HCT116 (cell line): ENCODE measurements around the gene DGKB. TPM values are rescaled to one million over a fixed set of nuclear protein-coding genes. Genes with fewer than 3 reads are reported as not detected.

ENCODE experiments used
- ATAC-seq: fragments of 200-7000 bp; cut with Tn5 transposase; 2 replicates; pipeline ENCODE4 v1.9.1; 2020; ENCODE audit warnings: mild to moderate bottlenecking, moderate library complexity
- BruUV-seq: library from RNA; stranded (reverse); fragments of 400-500 nt; replicated peaks from 2 replicates; lab custom pipeline; 2021; lab: Mats Ljungman, UMichigan
- CTCF ChIA-PET: fragments of 300-600 bp; sonication (Branson Sonifier 250); formaldehyde crosslinking; loops from one replicate; lab custom pipeline; 2021; ENCODE audit warnings: antibody characterized with exemption; lab: Charles Lee
- POLR2A ChIA-PET: fragments of 300-600, 350-600 bp; sonication (Branson Sonifier 250); formaldehyde crosslinking; loops from one replicate; lab custom pipeline; 2021; ENCODE audit warnings: antibody characterized with exemption; lab: Charles Lee
- RAD21 ChIA-PET, 2 experiments: fragments of 300-600 bp; sonication (Branson Sonifier 250); formaldehyde crosslinking; loops; one replicate each; lab custom pipeline; 2023; ENCODE audit warnings: low total read pairs in 2 of 2; ENCODE audit not compliant: uncharacterized antibody in 2 of 2, unreplicated experiment in 2 of 2, low non-redundant PET in 1 of 2; lab: Charles Lee
- DNase-seq: peaks from one replicate; pipeline ENCODE4 v3.0.0-alpha.2; 2010; ENCODE audit warnings: low read depth, low spot score
- H2AFZ ChIP-seq: fragments of 200-600 bp; shearing (Covaris generic), sonication (generic); 2 replicates; pipeline ENCODE4 v1.6.1; 2017; ENCODE audit warnings: low read depth, mixed run types, mixed read lengths, antibody characterized with exemption, low read length; ENCODE audit not compliant: poor library complexity, severe bottlenecking
- H3K27ac ChIP-seq: 2 replicates; pipeline ENCODE4 v1.5.1; 2012; ENCODE audit warnings: low read depth, low read length
- H3K27me3 ChIP-seq: fragments of 200-600 bp; sonication (generic); 2 replicates; pipeline ENCODE4 v1.6.1; 2016; ENCODE audit warnings: mixed run types, low read length, mixed read lengths; ENCODE audit not compliant: insufficient read depth
- H3K36me3 ChIP-seq, 2 experiments: fragments of 200-500 bp in 1 of 2; fragments of 200-600 bp in 1 of 2; sonication (Bioruptor generic) in 1 of 2; sonication (generic) in 1 of 2; 2 replicates each; pipeline versions ENCODE4 v1.5.1 to v1.6.1; 2014 to 2016; ENCODE audit warnings: low read length in 2 of 2, inconsistent platforms in 1 of 2, mixed read lengths in 1 of 2, mixed run types in 1 of 2; ENCODE audit not compliant: insufficient read depth in 2 of 2, control insufficient read depth in 1 of 2
- H3K4me1 ChIP-seq, 2 experiments: fragments of 200-600 bp in 1 of 2; sonication (generic) in 1 of 2; 2 replicates each; pipeline versions ENCODE4 v1.5.1 to v1.6.1; 2012 to 2017; ENCODE audit warnings: low read length in 2 of 2, inconsistent platforms in 1 of 2, mild to moderate bottlenecking in 1 of 2, mixed read lengths in 1 of 2, mixed run types in 1 of 2, moderate library complexity in 1 of 2; ENCODE audit not compliant: insufficient read depth in 2 of 2, control insufficient read depth in 1 of 2
- H3K4me2 ChIP-seq: fragments of 200-600 bp; sonication (generic); 2 replicates; pipeline ENCODE4 v1.6.1; 2017; ENCODE audit warnings: mixed run types, low read length, mixed read lengths
- H3K4me3 ChIP-seq, 2 experiments: fragments of 200-600 bp in 1 of 2; sonication (generic) in 1 of 2; replicated peaks in 1 of 2; 2 replicates each; pipeline ENCODE4 v1.5.1; 2011 to 2016; ENCODE audit warnings: low read length in 2 of 2, control low read depth in 1 of 2, low read depth in 1 of 2, mild to moderate bottlenecking in 1 of 2, mixed read lengths in 1 of 2, mixed run types in 1 of 2
- H3K79me2 ChIP-seq: fragments of 200-600 bp; sonication (generic); 2 replicates; pipeline ENCODE4 v1.6.1; 2017; ENCODE audit warnings: mild to moderate bottlenecking, mixed run types, low read length, moderate library complexity, mixed read lengths; ENCODE audit not compliant: insufficient read depth
- H3K9ac ChIP-seq: fragments of 200-600 bp; sonication (generic); 2 replicates; pipeline ENCODE4 v1.6.1; 2016; ENCODE audit warnings: low read length, mixed read lengths
- H3K9me2 ChIP-seq: fragments of 200-600 bp; sonication (generic), shearing (Covaris generic); 2 replicates; pipeline ENCODE4 v1.6.1; 2017; ENCODE audit warnings: mixed run types, mild to moderate bottlenecking, moderate library complexity; ENCODE audit not compliant: insufficient read depth
- H3K9me3 ChIP-seq, 2 experiments: fragments of 200-500 bp in 1 of 2; fragments of 200-600 bp in 1 of 2; sonication (Bioruptor generic) in 1 of 2; sonication (generic) in 1 of 2; 2 replicates each; pipeline ENCODE4 v1.6.1; 2014 to 2017; ENCODE audit warnings: low read length in 2 of 2, mixed read lengths in 2 of 2, inconsistent platforms in 1 of 2, low read depth in 1 of 2, mild to moderate bottlenecking in 1 of 2, mixed run types in 1 of 2, moderate library complexity in 1 of 2; ENCODE audit not compliant: control insufficient read depth in 1 of 2, insufficient read depth in 1 of 2
- H4K20me1 ChIP-seq: fragments of 200-600 bp; sonication (generic), shearing (Covaris generic); 2 replicates; pipeline ENCODE4 v1.6.1; 2017; ENCODE audit warnings: mixed run types, mild to moderate bottlenecking, moderate library complexity; ENCODE audit not compliant: insufficient read depth
- ATF3 ChIP-seq: IDR thresholded peaks from 2 replicates; pipeline ENCODE4 v1.6.1; 2012
- CBX3 ChIP-seq: IDR thresholded peaks from 2 replicates; pipeline ENCODE4 v1.6.1; 2012; ENCODE audit warnings: low read depth
- CEBPB ChIP-seq: IDR thresholded peaks from 2 replicates; pipeline ENCODE4 v1.6.1; 2012; ENCODE audit warnings: low read depth
- CTCF ChIP-seq, 3 experiments: fragments of 200-600 bp in 1 of 3; sonication (generic) in 1 of 3; IDR thresholded peaks in 2 of 3; conservative IDR thresholded peaks in 1 of 3; 2 replicates each; pipeline ENCODE4 v1.5.1; 2012 to 2017; ENCODE audit warnings: low read depth in 2 of 3, low read length in 2 of 3, antibody characterized with exemption in 1 of 3, borderline replicate concordance in 1 of 3, control low read depth in 1 of 3, mild to moderate bottlenecking in 1 of 3, mixed read lengths in 1 of 3, mixed run types in 1 of 3, moderate library complexity in 1 of 3; ENCODE audit not compliant: insufficient read depth in 1 of 3
- EGR1 ChIP-seq: IDR thresholded peaks from 2 replicates; pipeline ENCODE4 v1.6.1; 2012; ENCODE audit warnings: low read depth
- FOSL1 ChIP-seq: IDR thresholded peaks from 2 replicates; pipeline ENCODE4 v1.6.1; 2012; ENCODE audit warnings: low read depth
- JUND ChIP-seq: IDR thresholded peaks from 2 replicates; pipeline ENCODE4 v1.6.1; 2012
- POLR2A ChIP-seq: IDR thresholded peaks from 2 replicates; pipeline ENCODE4 v1.7.0; 2011; ENCODE audit warnings: borderline replicate concordance; ENCODE audit not compliant: insufficient read depth, insufficient read length; ENCODE audit errors: extremely low read depth
- REST ChIP-seq: IDR thresholded peaks from 2 replicates; pipeline ENCODE4 v1.6.1; 2012; ENCODE audit warnings: low read depth
- SP1 ChIP-seq: IDR thresholded peaks from 2 replicates; pipeline ENCODE4 v1.6.1; 2012; ENCODE audit warnings: low read depth
- SRF ChIP-seq: IDR thresholded peaks from 2 replicates; pipeline ENCODE4 v1.6.1; 2012; ENCODE audit warnings: low read depth
- TCF7L2 ChIP-seq: IDR thresholded peaks from 2 replicates; pipeline ENCODE4 v1.7.0; 2011; ENCODE audit warnings: borderline replicate concordance, inconsistent platforms; ENCODE audit not compliant: insufficient read depth, insufficient read length; ENCODE audit errors: extremely low read depth
- YY1 ChIP-seq: IDR thresholded peaks from 2 replicates; pipeline ENCODE4 v1.6.1; 2011; ENCODE audit warnings: low read length, low read depth, moderate library complexity, mild to moderate bottlenecking; ENCODE audit not compliant: insufficient replicate concordance; ENCODE audit errors: extremely low read depth
- ZBTB33 ChIP-seq: IDR thresholded peaks from 2 replicates; pipeline ENCODE4 v1.6.1; 2011; ENCODE audit warnings: mild to moderate bottlenecking, low read length, moderate library complexity; ENCODE audit not compliant: insufficient replicate concordance; ENCODE audit errors: extremely low read depth
- ZNF274 ChIP-seq: fragments of 200-500 bp; sonication (Bioruptor generic); IDR thresholded peaks from 2 replicates; pipeline ENCODE4 v1.6.1; 2014; ENCODE audit warnings: mild to moderate bottlenecking, low read depth, low read length, inconsistent platforms
- intact Hi-C: fragments of 100-400 bp; cut with micrococcal nuclease; formaldehyde crosslinking; loops from 2 replicates; pipeline ENCODE4 v1.10.0; 2022
- total RNA-seq: library from RNA; stranded (reverse); gene quantifications from one replicate; pipeline ENCODE4 v1.2.1, GENCODE V29; 2021; ENCODE audit not compliant: unreplicated experiment

DGKB gene
- total RNA-seq, 1 experiment from 2014 or later, result 0.05 TPM

- TF ChIP-seq ZBTB33 (no peak), TCF7L2 (no peak), ZNF274 (no peak)
Observed at GRCh38 chr7:14846405-14846804, 56.1 kb downstream of the DGKB start (continued).

DNA sequence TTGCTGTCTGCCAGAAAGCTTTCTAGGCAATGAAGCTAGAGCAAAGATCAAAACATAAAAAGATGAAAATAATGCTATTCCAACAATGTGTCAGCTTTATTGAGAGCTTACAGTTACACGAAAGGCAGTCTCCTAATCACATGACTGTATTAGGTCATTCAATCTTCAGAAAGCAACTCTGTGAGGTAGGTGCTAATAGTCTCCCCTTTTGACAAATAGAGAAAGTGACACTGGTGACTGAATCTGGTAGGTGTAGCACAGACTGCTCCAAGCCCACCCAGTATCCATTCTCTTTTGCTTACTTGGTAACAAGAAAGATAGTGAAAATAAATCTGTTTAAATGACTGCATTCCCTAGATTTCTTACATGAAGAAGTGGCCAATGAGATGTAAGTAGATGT, 58.8 kb downstream of the DGKB start:
- H3K9me2 ChIP-seq, result no peaks in the 10 kb centered on the region
- no TSS peak for BruUV-seq
- CTCF ChIA-PET, result no interaction called here
- RAD21 ChIA-PET, result no interaction called here
- no peak for ATAC-seq
- DNase-seq, result no peak
- no peaks in the 10 kb centered on the region for H3K27me3 ChIP-seq
- no peak overlapping the region for H3K27ac ChIP-seq
- no peaks in the 10 kb centered on the region for H3K36me3 ChIP-seq
- H3K9ac ChIP-seq, result no peak overlapping the region
- no peaks in the 10 kb centered on the region for H3K4me1 ChIP-seq
- no peaks in the 10 kb centered on the region for H3K9me3 ChIP-seq
- H2AFZ ChIP-seq, result no peak overlapping the region
- intact Hi-C loops, result no loop called here
- no peaks in the 10 kb centered on the region for H3K79me2 ChIP-seq
- no peak overlapping the region for H3K4me3 ChIP-seq
- H3K4me2 ChIP-seq, result no peak overlapping the region
- H4K20me1 ChIP-seq, result no peaks in the 10 kb centered on the region
- POLR2A ChIA-PET, result no interaction called here
- TF ChIP-seq SRF (no peak), ATF3 (no peak), CBX3 (no peak), EGR1 (no peak), TCF7L2 (no peak), POLR2A (no peak), REST (no peak), CEBPB (no peak), ZBTB33 (no peak), JUND (no peak), CTCF (IDR thresholded peaks at IDR 0.05 in 2 of 3, conservative IDR thresholded peaks at IDR 0.05 in 1 of 3; ENCODE audit: borderline replicate concordance in 1 of 3, insufficient read depth in 1 of 3, low read depth in 2 of 3, low read length in 2 of 3) (no peak), FOSL1 (no peak), YY1 (no peak), SP1 (no peak)
